DMS153 (cell line): ENCODE measurements around the gene ZBTB43.

Source experiments
- DNase-seq: peaks from one replicate; lab custom pipeline; 2025; lab: John Stamatoyannopoulos, UW

ZBTB43 gene

GRCh38 chr9:126859111-126859510, 54.3 kb downstream of the ZBTB43 start:
- no peak for DNase-seq

- peak; percentile 32 for DNase-seq
Measured at GRCh38 chr9:126860077-126860756, 55.4 kb downstream of the ZBTB43 start, which contains the start of gene ZBTB34. Gene ZBTB34, plus strand, starts transcription at chr9:126860639. Its CDS starts 18,761 bp downstream, at chr9:126879400.

DNA sequence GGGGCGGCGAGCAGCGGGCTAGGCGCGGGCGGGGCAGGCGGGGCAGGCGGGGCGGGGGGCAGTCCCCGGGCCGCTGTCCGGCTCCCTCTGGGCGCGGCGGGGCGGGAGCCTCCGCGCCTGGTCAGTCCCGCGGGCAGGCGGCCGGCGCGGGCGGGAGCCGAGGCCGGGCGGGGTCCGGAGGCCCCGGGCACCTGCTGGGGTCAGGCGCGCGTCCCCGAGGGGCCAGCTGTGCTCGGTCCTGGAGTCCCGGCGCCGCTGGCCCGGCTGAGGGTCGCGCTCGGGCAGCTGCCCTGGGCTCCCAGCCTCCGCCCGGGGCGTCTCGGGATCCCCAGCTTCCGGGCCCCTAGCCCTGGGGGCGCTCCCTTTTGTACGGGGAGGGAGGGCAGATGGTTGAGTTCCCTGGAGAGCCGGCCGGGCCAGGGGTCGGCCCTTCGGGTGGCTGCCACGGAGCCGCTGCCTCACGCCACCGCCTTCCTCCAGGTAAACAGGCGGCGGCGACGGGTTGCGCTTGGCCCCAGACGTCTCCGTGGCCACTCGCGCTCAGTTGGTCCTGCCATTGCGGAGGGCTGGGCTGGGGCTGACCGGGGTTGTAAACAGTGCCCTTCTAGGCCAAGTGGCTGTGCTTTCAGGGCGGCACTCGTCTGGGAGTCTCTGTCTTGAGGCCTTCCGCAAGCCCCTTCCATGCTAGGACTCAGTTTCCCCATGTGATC, 56.1 kb downstream of the ZBTB43 start:
- DNase-seq: no peak

DNA sequence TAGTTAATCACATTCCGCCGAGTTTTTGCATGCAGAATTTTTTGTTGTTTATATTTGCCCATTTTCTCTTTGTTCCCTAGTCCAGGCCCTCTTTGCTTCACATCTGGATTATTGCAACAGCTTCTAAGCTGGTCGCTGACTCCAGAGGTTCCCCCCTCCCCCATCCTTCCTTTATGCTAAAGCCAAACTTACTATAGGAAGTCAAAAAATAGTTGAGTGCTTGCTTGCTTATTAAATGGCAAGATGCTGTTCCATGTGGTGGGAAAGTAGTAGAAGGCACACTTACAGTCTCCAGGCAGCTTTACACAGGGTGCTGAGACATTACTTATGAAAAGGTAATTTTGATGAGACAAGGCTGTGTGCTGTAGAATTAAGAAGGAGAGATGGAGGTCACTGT, 56.9 kb downstream of the ZBTB43 start:
- DNase-seq: no peak

GRCh38 chr9:126862104-126862761, 57.4 kb downstream of the ZBTB43 start:
- DNase-seq: no peak

DNA sequence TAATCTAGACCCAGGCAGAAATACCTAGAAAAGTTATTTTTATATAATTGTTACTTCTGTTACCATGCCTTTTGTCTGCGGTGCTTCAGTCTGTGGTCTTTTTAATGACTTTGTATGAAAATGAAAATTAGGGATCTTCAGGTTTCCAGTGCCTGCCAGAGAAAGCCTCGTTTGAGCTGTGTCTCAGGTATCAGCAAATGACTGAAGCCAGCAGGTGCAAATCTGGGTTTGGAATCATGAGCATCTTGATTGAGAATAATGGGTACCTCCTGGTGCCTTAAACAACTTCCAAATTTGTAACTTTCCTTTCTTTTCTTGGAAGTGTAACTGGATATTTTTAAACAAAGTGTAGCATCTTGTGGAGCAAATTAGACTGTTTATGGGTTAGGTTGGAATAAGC, 59.9 kb downstream of the ZBTB43 start:
- no peak for DNase-seq

GRCh38 chr9:126869368-126869767, 64.5 kb downstream of the ZBTB43 start:
- no peak for DNase-seq

DNA sequence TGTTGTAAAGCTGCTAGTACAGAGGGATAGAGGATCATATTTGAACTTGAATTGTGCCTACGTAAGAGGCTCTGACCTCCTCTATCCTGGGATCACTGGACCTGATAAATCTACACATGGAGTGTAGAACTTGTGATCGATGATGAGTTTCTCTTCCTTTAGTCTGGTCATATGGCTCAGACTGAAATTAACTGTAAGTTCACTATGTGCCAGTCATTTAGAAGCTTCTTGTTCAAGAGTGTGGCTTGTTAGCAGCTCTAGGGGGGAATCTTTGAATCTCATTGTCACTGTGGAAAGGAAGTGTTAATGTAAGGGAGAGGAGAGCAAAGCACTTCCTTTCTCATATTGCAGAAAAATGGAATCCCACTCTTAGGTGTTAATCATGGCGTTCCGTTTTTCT, 67.7 kb downstream of the ZBTB43 start:
- DNase-seq: no peak

- no peak for DNase-seq
Measured at GRCh38 chr9:126874546-126875314, 69.9 kb downstream of the ZBTB43 start.

- no peak for DNase-seq
Measured at GRCh38 chr9:126875756-126876510, 71.1 kb downstream of the ZBTB43 start.

DNA sequence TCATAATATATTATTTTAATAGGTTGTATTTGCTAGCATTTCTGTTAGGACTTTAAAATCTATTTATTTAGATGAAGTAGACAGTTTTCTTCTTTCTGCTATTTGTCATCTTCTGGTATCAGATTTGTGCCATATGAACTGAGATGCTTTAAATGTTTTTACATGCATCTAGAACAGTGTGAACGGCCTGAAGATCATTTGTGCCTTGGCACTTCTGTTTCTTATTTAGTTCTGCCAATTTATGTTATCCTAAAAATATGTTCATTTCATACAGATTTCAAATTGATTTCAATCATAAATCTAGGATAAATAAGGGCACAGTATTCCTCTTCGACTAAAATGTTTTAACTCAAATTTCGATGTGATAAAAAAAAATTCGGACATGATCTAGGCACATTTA, 71.7 kb downstream of the ZBTB43 start:
- DNase-seq: no peak

GRCh38 chr9:126877418-126877817, 72.6 kb downstream of the ZBTB43 start:
- no peak for DNase-seq

DNA sequence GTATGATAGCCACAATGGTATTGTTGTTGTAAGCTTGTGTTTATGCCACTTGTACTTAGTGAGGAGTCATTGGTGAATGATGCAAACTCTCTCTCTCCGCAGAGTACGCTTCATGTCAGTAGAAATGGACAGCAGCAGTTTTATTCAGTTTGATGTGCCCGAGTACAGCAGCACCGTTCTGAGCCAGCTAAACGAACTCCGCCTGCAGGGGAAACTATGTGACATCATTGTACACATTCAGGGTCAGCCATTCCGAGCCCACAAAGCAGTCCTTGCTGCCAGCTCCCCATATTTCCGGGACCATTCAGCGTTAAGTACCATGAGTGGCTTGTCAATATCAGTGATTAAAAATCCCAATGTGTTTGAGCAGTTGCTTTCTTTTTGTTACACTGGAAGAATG, 74.4 kb downstream of the ZBTB43 start:
- DNase-seq: no peak

GRCh38 chr9:126880226-126880946, 75.5 kb downstream of the ZBTB43 start:
- DNase-seq: no peak

GRCh38 chr9:126880947-126881332, 76.1 kb downstream of the ZBTB43 start:
- DNase-seq: no peak

DNA sequence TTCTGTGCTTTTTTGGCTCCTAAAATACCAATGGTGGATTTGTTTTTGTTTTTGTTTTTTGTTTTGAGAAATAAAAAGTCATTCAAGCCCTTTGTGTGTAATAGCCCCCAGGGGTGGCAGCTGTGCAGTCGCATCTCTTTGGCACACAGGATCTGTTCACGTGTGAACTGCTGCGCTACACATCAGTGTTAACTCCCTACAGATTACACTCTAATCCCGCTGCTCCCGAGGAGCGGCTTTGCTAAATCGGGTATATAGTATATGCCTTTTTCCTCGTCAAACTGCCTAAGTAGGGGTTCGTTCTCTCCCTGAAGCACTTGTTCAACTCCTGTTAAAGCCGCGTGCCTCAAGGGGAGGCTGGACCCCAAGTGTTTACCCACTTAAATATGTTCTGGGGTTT, 77.9 kb downstream of the ZBTB43 start:
- DNase-seq: no peak

DNA sequence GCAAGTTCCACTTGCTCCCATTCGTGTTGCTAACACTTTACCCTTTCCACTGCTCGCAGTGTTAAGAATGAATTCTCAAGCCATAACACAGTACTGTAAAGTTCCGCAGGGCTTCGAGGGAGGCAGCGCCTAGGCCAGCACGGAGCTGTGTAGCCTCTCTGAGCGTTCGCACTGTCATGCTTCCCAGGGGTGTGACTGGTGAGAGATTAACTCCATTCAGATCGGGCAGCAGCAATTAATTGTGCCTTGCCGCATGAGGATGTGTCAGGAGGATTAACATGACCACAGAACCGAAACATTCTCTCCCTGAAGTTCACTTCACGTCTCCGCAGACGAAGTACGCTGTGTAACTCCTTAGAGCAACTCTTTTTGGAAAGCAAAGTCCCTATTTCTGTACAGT, 78.8 kb downstream of the ZBTB43 start:
- no peak for DNase-seq

GRCh38 chr9:126885131-126885641, 80.3 kb downstream of the ZBTB43 start:
- no peak for DNase-seq

GRCh38 chr9:126886034-126886822, 81.4 kb downstream of the ZBTB43 start:
- DNase-seq: no peak

DNA sequence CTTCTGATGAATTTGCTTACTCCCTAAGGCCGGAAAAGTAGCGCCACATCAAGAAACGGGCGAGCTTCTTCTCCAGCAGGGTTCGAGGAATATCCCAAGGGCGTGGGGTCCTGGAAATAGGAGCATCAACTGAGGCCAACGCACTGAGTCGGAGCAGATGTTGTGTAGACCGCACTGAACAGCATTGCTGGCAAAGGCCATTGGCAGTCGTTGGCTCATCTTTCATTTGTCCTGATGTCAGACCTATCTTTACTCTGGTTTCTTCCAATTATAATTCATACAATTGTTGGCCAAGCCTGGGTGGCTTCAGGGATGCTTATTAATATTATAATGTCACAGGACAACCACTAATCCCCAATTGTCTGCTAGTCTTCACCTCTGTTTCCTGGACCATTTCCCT, 82.1 kb downstream of the ZBTB43 start:
- no peak for DNase-seq
